ENCODE measurements around the gene VMAC. TPM values are rescaled to one million over a fixed set of nuclear protein-coding genes. Genes with fewer than 3 reads are reported as not detected.

The VMAC gene
- total and polyA plus RNA-seq, 2 of the 13 experiments (the other 11 are each of a cell fraction or from before 2014, with no cell fraction given) = 2.4 TPM

DNA sequence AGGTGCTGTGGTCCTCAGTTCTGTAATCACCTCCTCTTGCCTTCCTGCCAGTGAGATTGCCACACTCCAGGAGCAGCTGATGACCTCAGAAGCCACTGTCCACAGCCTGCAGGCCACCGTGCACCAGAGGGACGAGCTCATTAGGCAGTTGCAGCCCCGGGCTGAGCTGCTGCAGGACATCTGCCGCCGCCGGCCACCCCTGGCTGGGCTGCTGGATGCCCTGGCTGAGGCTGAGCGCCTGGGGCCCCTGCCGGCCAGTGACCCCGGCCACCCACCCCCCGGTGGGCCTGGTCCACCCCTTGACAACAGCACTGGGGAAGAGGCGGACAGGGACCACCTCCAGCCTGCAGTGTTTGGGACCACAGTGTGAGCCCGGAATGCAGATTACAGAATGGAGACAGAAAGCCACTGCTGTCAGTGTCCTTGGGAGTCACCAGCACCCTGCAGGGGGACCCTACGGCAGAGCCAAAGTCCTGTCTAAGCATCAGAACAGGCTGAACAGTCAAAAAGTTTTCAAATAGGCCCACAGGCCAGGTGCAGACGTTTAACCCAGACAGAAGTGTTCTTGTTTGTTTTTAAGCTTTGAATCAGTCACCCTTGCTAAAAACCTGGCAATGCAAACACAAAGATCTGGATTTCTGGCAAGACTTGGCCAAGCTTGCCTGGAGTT lies 4.2 kb downstream of the VMAC start (continued):
- TF ChIP-seq MAF1 (CRISPR knock-in tag; IDR thresholded peaks at IDR 0.05; ENCODE audit: borderline replicate concordance) (0 out of 2 replicates have a peak, but pooled peaks have one; percentile 57), THRA (CRISPR knock-in tag; IDR thresholded peaks at IDR 0.05; ENCODE audit: borderline replicate concordance) (peak; percentile 37; the same call in 1 of the 2 replicates), ZNF781 (CRISPR knock-in tag; IDR thresholded peaks at IDR 0.05; ENCODE audit: borderline replicate concordance, not compliant biosample characterization) (no peak), GMEB2 (CRISPR knock-in tag; IDR thresholded peaks at IDR 0.05; ENCODE audit: low read depth) (no peak), ZNF350 (CRISPR knock-in tag; IDR thresholded peaks at IDR 0.05; ENCODE audit: borderline replicate concordance, low read depth) (peak; percentile 74), NCOA2 (CRISPR knock-in tag; IDR thresholded peaks at IDR 0.05) (peak; percentile 62; the same call in 1 of the 2 replicates), ARID2 (CRISPR knock-in tag; IDR thresholded peaks at IDR 0.05; ENCODE audit: borderline replicate concordance) (peak; percentile 72; the same call in 1 of the 2 replicates), NFE2 (CRISPR knock-in tag; IDR thresholded peaks at IDR 0.05) (no peak), MTF2 (CRISPR knock-in tag; IDR thresholded peaks at IDR 0.05; ENCODE audit: borderline replicate concordance) (no peak), ZNF878 (CRISPR knock-in tag; IDR thresholded peaks at IDR 0.05) (no peak), ZNF124 (CRISPR knock-in tag; IDR thresholded peaks at IDR 0.05) (no peak), PHF20 (CRISPR knock-in tag; IDR thresholded peaks at IDR 0.05) (no peak), ZNF207 (IDR thresholded peaks at IDR 0.05; ENCODE audit: borderline replicate concordance) (no peak), BCLAF1 (IDR thresholded peaks at IDR 0.05) (no peak), IRF2 (CRISPR knock-in tag; IDR thresholded peaks at IDR 0.05) (peak; percentile 44; the same call in 1 of the 2 replicates), ZNF770 (CRISPR knock-in tag; IDR thresholded peaks at IDR 0.05) (peak; percentile 18; the same call in 1 of the 2 replicates), RARA (CRISPR knock-in tag; IDR thresholded peaks at IDR 0.05) (no peak; the same call in 1 of the 2 replicates), SRY (CRISPR knock-in tag; IDR thresholded peaks at IDR 0.05) (no peak)
- TF ChIP-seq, protein P1, sequence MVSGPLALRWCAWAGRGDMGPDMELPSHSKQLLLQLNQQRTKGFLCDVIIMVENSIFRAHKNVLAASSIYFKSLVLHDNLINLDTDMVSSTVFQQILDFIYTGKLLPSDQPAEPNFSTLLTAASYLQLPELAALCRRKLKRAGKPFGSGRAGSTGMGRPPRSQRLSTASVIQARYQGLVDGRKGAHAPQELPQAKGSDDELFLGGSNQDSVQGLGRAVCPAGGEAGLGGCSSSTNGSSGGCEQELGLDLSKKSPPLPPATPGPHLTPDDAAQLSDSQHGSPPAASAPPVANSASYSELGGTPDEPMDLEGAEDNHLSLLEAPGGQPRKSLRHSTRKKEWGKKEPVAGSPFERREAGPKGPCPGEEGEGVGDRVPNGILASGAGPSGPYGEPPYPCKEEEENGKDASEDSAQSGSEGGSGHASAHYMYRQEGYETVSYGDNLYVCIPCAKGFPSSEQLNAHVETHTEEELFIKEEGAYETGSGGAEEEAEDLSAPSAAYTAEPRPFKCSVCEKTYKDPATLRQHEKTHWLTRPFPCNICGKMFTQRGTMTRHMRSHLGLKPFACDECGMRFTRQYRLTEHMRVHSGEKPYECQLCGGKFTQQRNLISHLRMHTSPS (CRISPR knock-in tag; IDR thresholded peaks at IDR 0.05; ENCODE audit: low read depth) = no peak
